Skin of body (tissue), 2 donors: ENCODE results near the gene GLYATL1B. TPM values are rescaled to one million over a fixed set of nuclear protein-coding genes. Genes with fewer than 3 reads are reported as not detected.
"Not testable (repeated sequence)": the region's sequence is repeated elsewhere in the genome, so short reads cannot be mapped to it uniquely, and the experiment has no call there.

ENCODE experiments used
- DNase-seq: peaks from one replicate; lab custom pipeline; 2025; lab: John Stamatoyannopoulos, UW
- total RNA-seq: library from RNA; depleted of rRNA; stranded (reverse); fragments of >200 nt; gene quantifications from one replicate; pipeline ENCODE4 v1.2.3, GENCODE V29; 2014

Gene GLYATL1B
- not detected for total RNA-seq

GRCh38 chr11:59086007-59086406 is at the start of gene GLYATL1B:
GLYATL1B (plus strand) TSS chr11:59086307; CDS start chr11:59086307, 0 bp downstream.
- DNase-seq, result not testable (repeated sequence)

- not testable (repeated sequence) for DNase-seq
These were observed 49.6 kb upstream of the GLYATL1B start for GRCh38 chr11:59036542-59036941.

GRCh38 chr11:59037434-59037833 is 48.7 kb upstream of the GLYATL1B start:
- DNase-seq, result not testable (repeated sequence)

GRCh38 chr11:59040607-59041006 is 45.5 kb upstream of the GLYATL1B start:
- DNase-seq, result no peak

- not testable (repeated sequence) for DNase-seq
These were observed 34.7 kb upstream of the GLYATL1B start for GRCh38 chr11:59051383-59051782.

- DNase-seq, result not testable (repeated sequence)
These were observed 33.8 kb upstream of the GLYATL1B start for GRCh38 chr11:59052355-59052754.

- DNase-seq, result no peak
These were observed 32.7 kb upstream of the GLYATL1B start for GRCh38 chr11:59053387-59053786.

GRCh38 chr11:59058120-59059033 is 27.7 kb upstream of the GLYATL1B start:
- DNase-seq, result peak; percentile 48

- not testable (repeated sequence) for DNase-seq
These were observed 26.0 kb upstream of the GLYATL1B start for GRCh38 chr11:59060096-59060495.

GRCh38 chr11:59062602-59063529 is 23.2 kb upstream of the GLYATL1B start:
- no peak for DNase-seq

GRCh38 chr11:59063996-59064727 is 21.9 kb upstream of the GLYATL1B start:
- not testable (repeated sequence) for DNase-seq

GRCh38 chr11:59069087-59069486 is 17.0 kb upstream of the GLYATL1B start:
- no peak for DNase-seq

GRCh38 chr11:59076876-59077571 is 9.1 kb upstream of the GLYATL1B start:
- DNase-seq, result no peak

- no peak for DNase-seq
These were observed 7.7 kb upstream of the GLYATL1B start for GRCh38 chr11:59078435-59078834.

GRCh38 chr11:59079086-59079485 is 7.0 kb upstream of the GLYATL1B start:
- no peak for DNase-seq

GRCh38 chr11:59080421-59080820 is 5.7 kb upstream of the GLYATL1B start:
- not testable (repeated sequence) for DNase-seq

- not testable (repeated sequence) for DNase-seq
These were observed 4.6 kb upstream of the GLYATL1B start for GRCh38 chr11:59081430-59082020.

- no peak for DNase-seq
These were observed 2.1 kb downstream of the GLYATL1B start for GRCh38 chr11:59088162-59088561.

- not testable (repeated sequence) for DNase-seq
These were observed 7.5 kb downstream of the GLYATL1B start for GRCh38 chr11:59093576-59093975.

- DNase-seq, result not testable (repeated sequence)
These were observed 9.1 kb downstream of the GLYATL1B start for GRCh38 chr11:59095225-59095624.
